GM19395 (cell line): ENCODE results near the gene TMEM63B.
"Not testable (repeated sequence)": the region's sequence is repeated elsewhere in the genome, so short reads cannot be mapped to it uniquely, and the experiment has no call there.

Experiments used
- ATAC-seq: cut with Tn5 transposase; IDR thresholded peaks from one replicate; pipeline ENCODE4 v1.9.1; 2021; ENCODE audit warnings: mild to moderate bottlenecking, moderate library complexity; ENCODE audit not compliant: unreplicated experiment

The TMEM63B gene

GRCh38 chr6:44188819-44189218 is 61.5 kb downstream of the TMEM63B start:
- ATAC-seq = no peak

GRCh38 chr6:44189257-44189656 is 61.9 kb downstream of the TMEM63B start:
- no peak for ATAC-seq

- ATAC-seq = no peak
Observed at GRCh38 chr6:44190715-44191114, 63.4 kb downstream of the TMEM63B start.

GRCh38 chr6:44192428-44193041 is 65.2 kb downstream of the TMEM63B start:
- no peak for ATAC-seq

GRCh38 chr6:44193307-44193910 is 66.1 kb downstream of the TMEM63B start:
- no peak for ATAC-seq

- ATAC-seq = no peak
Observed at GRCh38 chr6:44194326-44194725, 67.0 kb downstream of the TMEM63B start.

GRCh38 chr6:44196351-44196750 is 69.0 kb downstream of the TMEM63B start:
- not testable (repeated sequence) for ATAC-seq

GRCh38 chr6:44198684-44199083 is 71.3 kb downstream of the TMEM63B start:
- no peak for ATAC-seq

- no peak for ATAC-seq
Observed at GRCh38 chr6:44199883-44200282, 72.5 kb downstream of the TMEM63B start.

GRCh38 chr6:44201200-44201599 is 73.8 kb downstream of the TMEM63B start:
- no peak for ATAC-seq

- no peak for ATAC-seq
Observed at GRCh38 chr6:44201638-44202303, 74.4 kb downstream of the TMEM63B start.

GRCh38 chr6:44202332-44202971 is 75.1 kb downstream of the TMEM63B start:
- ATAC-seq = no peak

- no peak for ATAC-seq
Observed at GRCh38 chr6:44202972-44203750, 75.8 kb downstream of the TMEM63B start.

GRCh38 chr6:44203955-44204354 is 76.6 kb downstream of the TMEM63B start:
- no peak for ATAC-seq
